ENCODE results near the gene PGAP6. TPM values are rescaled to one million over a fixed set of nuclear protein-coding genes. Genes with fewer than 3 reads are reported as not detected.

The PGAP6 gene
- total and polyA plus RNA-seq, 9 of the 15 experiments (the other 6 are each of a cell fraction or from before 2014, with no cell fraction given) = 0.45 to 50.2 (median 39.3) TPM

DNA sequence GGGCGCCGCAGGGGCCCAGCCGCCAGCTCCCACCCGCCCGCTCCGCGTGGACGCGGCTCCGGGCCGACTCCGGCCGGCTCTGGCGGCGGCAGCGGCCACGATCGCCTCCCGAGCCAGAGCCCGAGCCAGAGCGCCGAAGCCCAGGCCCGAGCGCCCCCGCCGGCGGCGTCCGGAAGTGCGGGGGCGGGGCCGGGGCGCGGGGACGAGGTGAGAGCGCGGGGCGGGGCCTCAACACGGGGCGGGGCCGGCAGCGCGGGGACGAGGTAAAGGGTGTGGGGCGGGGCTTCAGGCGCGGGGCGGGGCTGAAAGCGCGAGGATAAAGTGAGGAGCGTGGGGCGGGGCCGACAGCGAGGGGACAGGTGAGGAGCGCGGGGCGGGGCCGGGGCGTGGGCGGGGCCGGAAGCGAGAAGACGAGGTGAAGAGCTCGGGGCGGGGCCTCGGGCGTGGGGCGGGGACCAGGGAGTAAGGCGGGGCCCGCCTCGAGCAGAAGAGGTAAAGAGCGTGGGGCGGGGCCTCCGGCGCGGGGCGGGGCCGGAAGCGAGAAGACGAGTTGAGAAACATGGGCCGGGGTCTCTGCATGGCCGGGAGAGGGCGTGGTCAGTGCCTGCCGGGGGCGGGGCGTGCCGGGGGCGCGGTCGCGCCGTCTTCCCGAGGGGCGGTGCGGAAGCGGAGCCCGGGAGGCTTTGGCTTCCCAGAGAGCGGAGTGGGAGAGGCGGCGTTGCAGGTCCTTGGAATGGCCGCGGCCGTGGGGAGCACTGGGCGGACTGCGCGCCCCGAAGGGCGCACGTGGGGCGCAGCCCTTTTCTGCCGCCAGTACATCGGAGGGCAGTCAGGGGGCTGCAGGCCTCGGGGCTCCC, 29.0 kb downstream of the PGAP6 start, which contains the start of gene AXIN1 (continued):
- TF ChIP-seq SP1 (CRISPR knock-in tag; IDR thresholded peaks at IDR 0.05) (peak; percentile 83; the same call in 1 of the 2 replicates), NBN (IDR thresholded peaks at IDR 0.05; ENCODE audit: low read depth) (no peak), MECOM (CRISPR knock-in tag; IDR thresholded peaks at IDR 0.05) (no peak), GABPB1 (CRISPR knock-in tag; IDR thresholded peaks at IDR 0.05) (peak; percentile 48), ZBTB8A (IDR thresholded peaks at IDR 0.05; ENCODE audit: partially characterized antibody) (no peak), ESRRA (IDR thresholded peaks at IDR 0.05; ENCODE audit: borderline replicate concordance, low read depth) (no peak), BACH1 (tag; IDR thresholded peaks at IDR 0.05) (no peak), CREB1 (IDR thresholded peaks at IDR 0.05) (no peak), CREB1 (CRISPR knock-in tag; IDR thresholded peaks at IDR 0.05) (peak; percentile 12; the same call in 1 of the 2 replicates), JUNB (CRISPR knock-in tag; conservative IDR thresholded peaks at IDR 0.05) (no peak), KDM5B (IDR thresholded peaks at IDR 0.05; ENCODE audit: insufficient replicate concordance, low read depth, low read length) (peak; percentile 35), MEIS2 (IDR thresholded peaks at IDR 0.05; ENCODE audit: partially characterized antibody) (no peak), ELF1 (tag; IDR thresholded peaks at IDR 0.05) (peak; percentile 74), ZC3H11A (IDR thresholded peaks at IDR 0.05; ENCODE audit: low read depth, low read length) (no peak), HDAC3 (IDR thresholded peaks at IDR 0.05; ENCODE audit: borderline replicate concordance, partially characterized antibody) (no peak), ESRRB (CRISPR knock-in tag; IDR thresholded peaks at IDR 0.05; ENCODE audit: borderline replicate concordance) (no peak), POLR2AphosphoS2 (IDR thresholded peaks at IDR 0.05; ENCODE audit: low read length) (no peak)
- TF ChIP-seq, protein P1, sequence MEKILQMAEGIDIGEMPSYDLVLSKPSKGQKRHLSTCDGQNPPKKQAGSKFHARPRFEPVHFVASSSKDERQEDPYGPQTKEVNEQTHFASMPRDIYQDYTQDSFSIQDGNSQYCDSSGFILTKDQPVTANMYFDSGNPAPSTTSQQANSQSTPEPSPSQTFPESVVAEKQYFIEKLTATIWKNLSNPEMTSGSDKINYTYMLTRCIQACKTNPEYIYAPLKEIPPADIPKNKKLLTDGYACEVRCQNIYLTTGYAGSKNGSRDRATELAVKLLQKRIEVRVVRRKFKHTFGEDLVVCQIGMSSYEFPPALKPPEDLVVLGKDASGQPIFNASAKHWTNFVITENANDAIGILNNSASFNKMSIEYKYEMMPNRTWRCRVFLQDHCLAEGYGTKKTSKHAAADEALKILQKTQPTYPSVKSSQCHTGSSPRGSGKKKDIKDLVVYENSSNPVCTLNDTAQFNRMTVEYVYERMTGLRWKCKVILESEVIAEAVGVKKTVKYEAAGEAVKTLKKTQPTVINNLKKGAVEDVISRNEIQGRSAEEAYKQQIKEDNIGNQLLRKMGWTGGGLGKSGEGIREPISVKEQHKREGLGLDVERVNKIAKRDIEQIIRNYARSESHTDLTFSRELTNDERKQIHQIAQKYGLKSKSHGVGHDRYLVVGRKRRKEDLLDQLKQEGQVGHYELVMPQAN (IDR thresholded peaks at IDR 0.05; ENCODE audit: borderline replicate concordance) = 0 out of 2 replicates have a peak, but pooled peaks have one; percentile 53
- TF ChIP-seq, protein P2, sequence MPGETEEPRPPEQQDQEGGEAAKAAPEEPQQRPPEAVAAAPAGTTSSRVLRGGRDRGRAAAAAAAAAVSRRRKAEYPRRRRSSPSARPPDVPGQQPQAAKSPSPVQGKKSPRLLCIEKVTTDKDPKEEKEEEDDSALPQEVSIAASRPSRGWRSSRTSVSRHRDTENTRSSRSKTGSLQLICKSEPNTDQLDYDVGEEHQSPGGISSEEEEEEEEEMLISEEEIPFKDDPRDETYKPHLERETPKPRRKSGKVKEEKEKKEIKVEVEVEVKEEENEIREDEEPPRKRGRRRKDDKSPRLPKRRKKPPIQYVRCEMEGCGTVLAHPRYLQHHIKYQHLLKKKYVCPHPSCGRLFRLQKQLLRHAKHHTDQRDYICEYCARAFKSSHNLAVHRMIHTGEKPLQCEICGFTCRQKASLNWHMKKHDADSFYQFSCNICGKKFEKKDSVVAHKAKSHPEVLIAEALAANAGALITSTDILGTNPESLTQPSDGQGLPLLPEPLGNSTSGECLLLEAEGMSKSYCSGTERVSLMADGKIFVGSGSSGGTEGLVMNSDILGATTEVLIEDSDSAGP (CRISPR knock-in tag; IDR thresholded peaks at IDR 0.05) = no peak
- TF ChIP-seq, protein P3, sequence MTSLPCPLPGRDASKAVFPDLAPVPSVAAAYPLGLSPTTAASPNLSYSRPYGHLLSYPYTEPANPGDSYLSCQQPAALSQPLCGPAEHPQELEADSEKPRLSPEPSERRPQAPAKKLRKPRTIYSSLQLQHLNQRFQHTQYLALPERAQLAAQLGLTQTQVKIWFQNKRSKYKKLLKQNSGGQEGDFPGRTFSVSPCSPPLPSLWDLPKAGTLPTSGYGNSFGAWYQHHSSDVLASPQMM (CRISPR knock-in tag; IDR thresholded peaks at IDR 0.05) = no peak

All from K562 (cell line).